ENCODE data around the gene BTBD16.

The BTBD16 gene

GRCh38 chr10:122243550-122243949, 27.5 kb upstream of the BTBD16 start:
- Mint-ChIP-seq H3K4me1 (peaks cover 5% of the 10 kb centered on the region), H3K36me3 (no peaks in the 10 kb centered on the region), H3K9me3 (no peaks in the 10 kb centered on the region), H3K4me3 (no peak overlapping the region), H3K27ac (no peak overlapping the region)
- DNase-seq (ENCODE audit: low spot score in 2 of 2) (no peak), ATAC-seq (no peak)

GRCh38 chr10:122244001-122244975, 26.8 kb upstream of the BTBD16 start:
- Mint-ChIP-seq H3K27ac (no peak overlapping the region), H3K9me3 (no peaks in the 10 kb centered on the region), H3K4me3 (no peak overlapping the region), H3K36me3 (no peaks in the 10 kb centered on the region), H3K4me1 (peaks cover 5% of the 10 kb centered on the region)
- ATAC-seq, result no peak
- DNase-seq (ENCODE audit: low spot score in 2 of 2), result no peak

- H3K27ac Mint-ChIP-seq, result no peak overlapping the region
- H3K4me1 Mint-ChIP-seq, result peaks cover 5% of the 10 kb centered on the region
- no peak for ATAC-seq
These were observed 26.0 kb upstream of the BTBD16 start for GRCh38 chr10:122245136-122245535.

GRCh38 chr10:122245897-122246296, 25.2 kb upstream of the BTBD16 start:
- H3K9me3 Mint-ChIP-seq, result no peaks in the 10 kb centered on the region
- H3K4me1 Mint-ChIP-seq, result peaks cover 5% of the 10 kb centered on the region
- DNase-seq (ENCODE audit: low spot score in 2 of 2) (no peak), ATAC-seq (no peak)
- no peak overlapping the region for H3K27ac Mint-ChIP-seq
- no peaks in the 10 kb centered on the region for H3K36me3 Mint-ChIP-seq
- H3K4me3 Mint-ChIP-seq, result no peak overlapping the region

More at GRCh38 chr10:122245136-122245535, 26.0 kb upstream of the BTBD16 start:
- H3K4me3 Mint-ChIP-seq, result no peak overlapping the region
- DNase-seq (ENCODE audit: low spot score in 2 of 2), result no peak
- no peaks in the 10 kb centered on the region for H3K36me3 Mint-ChIP-seq
- no peaks in the 10 kb centered on the region for H3K9me3 Mint-ChIP-seq

- Mint-ChIP-seq H3K4me1 (peaks cover 5% of the 10 kb centered on the region), H3K4me3 (no peak overlapping the region), H3K27ac (no peak overlapping the region), H3K36me3 (no peaks in the 10 kb centered on the region), H3K9me3 (no peaks in the 10 kb centered on the region)
- DNase-seq (ENCODE audit: low spot score in 2 of 2), result no peak
- no peak for ATAC-seq
These were observed 24.1 kb upstream of the BTBD16 start for GRCh38 chr10:122246830-122247520.

GRCh38 chr10:122248356-122249302, 22.5 kb upstream of the BTBD16 start:
- no peak for ATAC-seq

GRCh38 chr10:122249303-122249850, 21.7 kb upstream of the BTBD16 start:
- no peaks in the 10 kb centered on the region for H3K36me3 Mint-ChIP-seq
- ATAC-seq (no peak), DNase-seq (ENCODE audit: low spot score in 2 of 2) (no peak)

More at GRCh38 chr10:122248356-122249302, 22.5 kb upstream of the BTBD16 start:
- H3K4me3 Mint-ChIP-seq, result no peak overlapping the region
- H3K4me1 Mint-ChIP-seq, result peaks cover 5% of the 10 kb centered on the region
- no peaks in the 10 kb centered on the region for H3K9me3 Mint-ChIP-seq
- DNase-seq (ENCODE audit: low spot score in 2 of 2), result no peak
- H3K36me3 Mint-ChIP-seq, result no peaks in the 10 kb centered on the region
- no peak overlapping the region for H3K27ac Mint-ChIP-seq

GRCh38 chr10:122249991-122250750, 20.9 kb upstream of the BTBD16 start:
- H3K4me1 Mint-ChIP-seq, result peaks cover under 1% of the 10 kb centered on the region
- H3K4me3 Mint-ChIP-seq, result no peak overlapping the region
- no peaks in the 10 kb centered on the region for H3K36me3 Mint-ChIP-seq
- DNase-seq (ENCODE audit: low spot score in 2 of 2), result no peak
- no peak overlapping the region for H3K27ac Mint-ChIP-seq
- H3K9me3 Mint-ChIP-seq, result no peaks in the 10 kb centered on the region
- no peak for ATAC-seq

More at GRCh38 chr10:122249303-122249850, 21.7 kb upstream of the BTBD16 start:
- Mint-ChIP-seq H3K4me3 (no peak overlapping the region), H3K27ac (no peak overlapping the region), H3K9me3 (no peaks in the 10 kb centered on the region), H3K4me1 (peaks cover 5% of the 10 kb centered on the region)

GRCh38 chr10:122251459-122252255, 19.4 kb upstream of the BTBD16 start:
- Mint-ChIP-seq H3K4me3 (no peak overlapping the region), H3K27ac (no peak overlapping the region), H3K4me1 (no peaks in the 10 kb centered on the region), H3K36me3 (no peaks in the 10 kb centered on the region), H3K9me3 (no peaks in the 10 kb centered on the region)
- DNase-seq (ENCODE audit: low spot score in 2 of 2), result no peak
- ATAC-seq, result no peak

- Mint-ChIP-seq H3K4me1 (no peaks in the 10 kb centered on the region), H3K27ac (no peak overlapping the region), H3K9me3 (no peaks in the 10 kb centered on the region), H3K4me3 (no peak overlapping the region), H3K36me3 (no peaks in the 10 kb centered on the region)
- ATAC-seq, result no peak
- no peak for DNase-seq (ENCODE audit: low spot score in 2 of 2)
These were observed 18.3 kb upstream of the BTBD16 start for GRCh38 chr10:122252805-122253204.

- Mint-ChIP-seq H3K27ac (no peak overlapping the region), H3K4me1 (no peaks in the 10 kb centered on the region), H3K9me3 (no peaks in the 10 kb centered on the region)
These were observed 17.5 kb upstream of the BTBD16 start for GRCh38 chr10:122253605-122254004.

GRCh38 chr10:122254831-122255230, 16.3 kb upstream of the BTBD16 start:
- ATAC-seq (no peak), DNase-seq (ENCODE audit: low spot score in 2 of 2) (no peak)
- Mint-ChIP-seq H3K4me3 (no peak overlapping the region), H3K4me1 (no peaks in the 10 kb centered on the region), H3K9me3 (no peaks in the 10 kb centered on the region), H3K27ac (no peak overlapping the region), H3K36me3 (no peaks in the 10 kb centered on the region)

More at GRCh38 chr10:122253605-122254004, 17.5 kb upstream of the BTBD16 start:
- no peak overlapping the region for H3K4me3 Mint-ChIP-seq
- DNase-seq (ENCODE audit: low spot score in 2 of 2), result no peak
- no peaks in the 10 kb centered on the region for H3K36me3 Mint-ChIP-seq
- ATAC-seq, result no peak

- Mint-ChIP-seq H3K27ac (no peak overlapping the region), H3K9me3 (no peaks in the 10 kb centered on the region), H3K36me3 (no peaks in the 10 kb centered on the region), H3K4me3 (no peak overlapping the region), H3K4me1 (no peaks in the 10 kb centered on the region)
- DNase-seq (ENCODE audit: low spot score in 2 of 2), result no peak
- no peak for ATAC-seq
These were observed 15.4 kb upstream of the BTBD16 start for GRCh38 chr10:122255509-122256301.
